ENCODE measurements around the gene TDRD10.

- no peak for TF ChIP-seq BHLHE40 (IDR thresholded peaks at IDR 0.05; ENCODE audit: borderline replicate concordance)
- TF ChIP-seq ELF4 (IDR thresholded peaks at IDR 0.05) = no peak
- no peak for TF ChIP-seq FOXM1 (IDR thresholded peaks at IDR 0.05; ENCODE audit: borderline replicate concordance)
- TF ChIP-seq L3MBTL2 (conservative IDR thresholded peaks at IDR 0.05) = no peak
- no peak for TF ChIP-seq SUZ12 (IDR thresholded peaks at IDR 0.05)
- no peak for TF ChIP-seq SP1 (IDR thresholded peaks at IDR 0.05)
- no peak for TF ChIP-seq LEF1 (IDR thresholded peaks at IDR 0.05; ENCODE audit: borderline replicate concordance)
- TF ChIP-seq PKNOX1 (IDR thresholded peaks at IDR 0.05) = no peak
- TF ChIP-seq TARDBP (IDR thresholded peaks at IDR 0.05) = no peak
- no peak for TF ChIP-seq FOXA1 (IDR thresholded peaks at IDR 0.05)
These were observed 27.2 kb upstream of the TDRD10 start for GRCh38 chr1:154474802-154475201.

All from HEK293T (cell line).